Neuron (in vitro differentiated cells): ENCODE results near the gene TSHR.

Experiments used
- H2AFZ ChIP-seq: one replicate; pipeline ENCODE4 v1.6.1; 2013; ENCODE audit warnings: low read depth, mild to moderate bottlenecking, inconsistent platforms, low read length, moderate library complexity
- H3K27me3 ChIP-seq: one replicate; pipeline ENCODE4 v1.6.1; 2013; ENCODE audit warnings: low read length; ENCODE audit not compliant: insufficient read depth
- H3K36me3 ChIP-seq: one replicate; pipeline ENCODE4 v1.6.1; 2013; ENCODE audit warnings: low read length; ENCODE audit not compliant: insufficient read depth
- H3K4me1 ChIP-seq: one replicate; pipeline ENCODE4 v1.6.1; 2013; ENCODE audit warnings: low read length; ENCODE audit not compliant: insufficient read depth
- H3K4me3 ChIP-seq: 2 replicates; pipeline ENCODE4 v1.5.1; 2013; ENCODE audit warnings: mild to moderate bottlenecking, low read length, moderate library complexity
- H3K9me3 ChIP-seq: one replicate; pipeline ENCODE4 v1.6.1; 2013; ENCODE audit warnings: low read length

TSHR gene

GRCh38 chr14:80987235-80988032 lies 32.0 kb downstream of the TSHR start:
- Histone ChIP-seq H3K27me3 (peaks cover 3% of the 10 kb centered on the region), H3K4me1 (no peaks in the 10 kb centered on the region), H3K9me3 (no peaks in the 10 kb centered on the region), H3K36me3 (no peaks in the 10 kb centered on the region), H3K4me3 (no peak overlapping the region), H2AFZ (no peak overlapping the region)

DNA sequence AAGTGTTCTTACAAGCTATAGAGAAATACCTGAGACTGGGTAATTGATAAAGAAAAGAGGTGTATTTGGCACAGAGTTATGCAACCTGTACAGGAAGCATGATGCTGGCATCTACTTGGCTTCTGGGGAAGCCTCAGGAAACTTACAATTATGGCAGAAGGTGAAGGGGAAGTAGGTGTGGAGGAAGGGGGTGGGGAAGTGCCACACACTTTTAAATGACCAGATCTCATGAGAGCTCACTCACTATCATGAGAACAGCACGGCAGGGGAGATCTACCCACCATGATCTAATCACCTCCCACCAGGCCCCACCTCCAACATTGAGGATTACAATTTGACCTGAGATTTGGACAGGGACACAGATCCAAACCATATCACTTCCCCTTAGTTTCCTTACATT lies 32.8 kb downstream of the TSHR start:
- Histone ChIP-seq H3K9me3 (no peaks in the 10 kb centered on the region), H3K27me3 (peaks cover 3% of the 10 kb centered on the region), H3K36me3 (no peaks in the 10 kb centered on the region), H3K4me3 (no peak overlapping the region), H3K4me1 (no peaks in the 10 kb centered on the region), H2AFZ (no peak overlapping the region)

DNA sequence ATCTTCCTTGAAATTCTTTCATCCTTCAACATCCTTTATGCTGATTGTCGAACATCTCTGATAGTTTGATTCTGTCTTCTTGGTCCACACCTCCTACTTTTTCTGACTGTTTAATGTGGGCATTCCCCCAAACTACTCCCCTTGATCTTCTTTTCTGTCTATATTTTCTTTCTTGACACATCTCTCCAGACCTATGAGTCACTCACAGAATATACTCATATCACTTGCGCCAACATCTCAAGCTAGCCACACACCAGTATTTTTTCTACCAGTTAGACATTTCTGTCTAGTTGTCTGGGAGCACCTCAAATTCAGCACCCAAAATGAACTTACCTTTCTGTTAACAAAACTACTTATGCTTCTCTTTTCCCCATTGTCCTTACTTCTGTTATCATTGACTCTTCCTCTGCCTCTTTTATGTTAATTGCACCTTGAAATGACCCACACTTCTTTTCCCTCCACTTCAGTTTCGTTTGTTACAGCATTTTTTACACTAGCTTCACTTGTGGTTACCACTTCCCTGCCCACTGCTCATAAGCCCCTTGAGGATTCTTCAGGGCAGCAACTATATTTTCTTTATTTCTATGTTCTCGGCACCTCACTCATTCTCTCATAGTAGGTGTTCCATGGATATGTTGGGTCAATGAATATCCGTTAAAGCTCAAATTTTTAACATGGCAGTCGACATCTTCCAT lies 33.5 kb downstream of the TSHR start:
- H3K4me1 ChIP-seq: no peaks in the 10 kb centered on the region
- no peak overlapping the region for H3K4me3 ChIP-seq
- peaks cover 3% of the 10 kb centered on the region for H3K27me3 ChIP-seq
- no peaks in the 10 kb centered on the region for H3K36me3 ChIP-seq
- H2AFZ ChIP-seq: no peak overlapping the region
- H3K9me3 ChIP-seq: no peaks in the 10 kb centered on the region

GRCh38 chr14:80992580-80992979 lies 37.2 kb downstream of the TSHR start:
- Histone ChIP-seq H3K4me1 (no peaks in the 10 kb centered on the region), H3K9me3 (no peaks in the 10 kb centered on the region), H3K4me3 (no peak overlapping the region), H3K36me3 (no peaks in the 10 kb centered on the region), H3K27me3 (peaks cover 3% of the 10 kb centered on the region), H2AFZ (no peak overlapping the region)

DNA sequence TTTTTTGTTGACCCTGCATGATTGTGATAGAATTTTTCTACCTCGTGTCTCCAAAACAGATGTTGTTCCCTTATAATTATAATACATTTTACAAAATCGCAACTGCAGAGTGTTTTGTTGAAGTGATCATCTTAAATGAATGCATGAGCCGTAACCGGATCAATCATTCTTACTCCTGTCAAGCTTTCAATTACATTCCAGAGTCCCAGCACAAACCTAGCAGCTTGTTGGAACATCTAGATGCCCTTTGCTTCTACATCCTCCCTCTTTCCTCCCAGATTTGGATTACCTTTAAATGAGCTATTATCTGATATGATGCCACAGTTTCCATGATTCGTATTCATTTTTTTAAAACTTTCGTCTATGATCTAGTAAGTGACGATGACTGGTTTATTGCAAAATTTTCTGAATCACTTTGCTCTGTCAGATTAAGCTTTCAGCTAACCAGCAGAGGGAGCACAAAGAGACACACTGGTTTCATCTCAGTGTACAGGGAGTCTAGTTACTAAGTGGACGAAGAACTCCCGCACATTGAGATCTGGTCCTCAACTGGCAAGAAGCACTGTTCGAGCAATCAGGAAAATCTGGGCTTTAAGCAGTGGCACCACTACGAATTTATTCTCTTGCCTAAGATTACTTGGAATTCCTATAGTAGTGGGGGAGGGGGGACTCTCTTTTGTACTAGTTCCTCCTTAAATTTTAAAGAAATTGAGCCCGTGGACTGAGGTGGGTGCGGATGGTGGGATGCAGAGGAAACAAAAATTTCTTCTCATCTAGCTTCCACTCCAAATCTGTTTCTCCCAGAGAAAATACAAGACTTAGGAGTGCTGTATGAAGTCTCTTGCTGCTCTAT lies 40.9 kb downstream of the TSHR start:
- no peak overlapping the region for H3K4me3 ChIP-seq
- H2AFZ ChIP-seq: no peak overlapping the region
- no peaks in the 10 kb centered on the region for H3K36me3 ChIP-seq
- H3K4me1 ChIP-seq: no peaks in the 10 kb centered on the region
- H3K9me3 ChIP-seq: no peaks in the 10 kb centered on the region
- H3K27me3 ChIP-seq: no peaks in the 10 kb centered on the region

DNA sequence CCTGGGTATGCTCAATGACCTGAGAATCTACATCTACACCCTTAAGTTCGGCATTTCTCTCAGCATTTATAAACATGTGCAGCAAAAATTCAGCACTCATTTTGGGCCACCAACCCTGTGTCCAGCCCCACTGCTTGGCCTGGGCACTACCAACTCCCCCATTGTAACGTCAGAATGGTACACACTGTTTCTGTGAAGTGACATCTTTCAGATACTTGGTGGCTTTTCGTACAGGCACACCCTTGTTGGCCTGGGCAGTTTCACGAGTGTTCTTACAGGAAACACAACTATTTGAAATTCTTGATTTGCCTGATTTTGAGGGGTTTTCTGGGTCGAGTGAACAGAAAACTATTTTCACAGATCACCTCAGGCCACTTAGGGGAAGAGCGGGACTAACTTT lies 46.0 kb downstream of the TSHR start:
- Histone ChIP-seq H3K36me3 (no peaks in the 10 kb centered on the region), H3K27me3 (no peaks in the 10 kb centered on the region)

GRCh38 chr14:81004575-81004974 lies 49.2 kb downstream of the TSHR start:
- Histone ChIP-seq H3K4me3 (no peak overlapping the region), H3K27me3 (no peaks in the 10 kb centered on the region), H3K36me3 (no peaks in the 10 kb centered on the region), H2AFZ (no peak overlapping the region), H3K4me1 (no peaks in the 10 kb centered on the region), H3K9me3 (no peaks in the 10 kb centered on the region)

More for the DNA sequence above, 46.0 kb downstream of the TSHR start:
- no peak overlapping the region for H2AFZ ChIP-seq
- no peak overlapping the region for H3K4me3 ChIP-seq
- H3K4me1 ChIP-seq: no peaks in the 10 kb centered on the region
- H3K9me3 ChIP-seq: no peaks in the 10 kb centered on the region

- Histone ChIP-seq H3K4me3 (no peak overlapping the region), H3K36me3 (no peaks in the 10 kb centered on the region), H3K4me1 (no peaks in the 10 kb centered on the region), H3K9me3 (no peaks in the 10 kb centered on the region), H3K27me3 (no peaks in the 10 kb centered on the region), H2AFZ (no peak overlapping the region)
Observed at GRCh38 chr14:81005540-81006228, 50.3 kb downstream of the TSHR start.

DNA sequence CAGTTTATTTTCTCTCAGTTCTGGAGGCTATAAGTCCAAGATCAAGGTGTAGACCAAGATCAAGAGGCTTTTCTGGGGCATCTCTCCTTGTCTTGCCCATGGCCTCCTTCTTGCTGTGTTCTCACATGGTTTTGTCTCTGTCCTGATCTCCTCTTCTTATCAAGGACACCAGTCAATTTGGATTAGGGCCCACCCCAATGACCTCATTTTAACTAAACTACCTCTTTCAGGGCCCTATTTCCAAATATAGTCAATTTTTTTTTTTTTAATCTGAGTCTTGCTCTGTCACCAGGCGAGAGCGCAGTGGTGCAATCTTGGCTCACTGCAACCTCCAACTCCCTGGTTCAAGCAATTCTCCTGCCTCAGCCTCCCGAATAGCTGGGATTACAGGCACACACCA lies 50.8 kb downstream of the TSHR start:
- H3K4me3 ChIP-seq: no peak overlapping the region

DNA sequence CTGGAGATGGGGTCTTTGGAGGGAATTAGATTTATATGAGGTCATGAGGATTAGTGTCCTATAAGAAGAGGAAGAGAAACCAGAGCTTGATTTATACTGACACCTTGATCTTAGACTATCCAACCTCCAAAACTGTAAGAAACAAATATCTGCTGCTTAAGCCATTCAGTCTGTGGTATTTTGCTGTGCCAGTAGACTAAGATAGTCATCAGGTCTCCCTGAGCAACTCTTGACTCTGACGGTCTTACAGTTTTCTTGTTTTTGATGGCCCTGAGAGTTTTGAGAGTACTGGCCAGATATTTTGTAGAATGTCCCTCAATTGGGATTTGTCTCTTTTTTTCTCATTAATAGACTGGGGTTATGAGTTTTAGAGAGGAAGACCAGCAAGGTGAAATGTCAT lies 51.7 kb downstream of the TSHR start:
- Histone ChIP-seq H3K9me3 (no peaks in the 10 kb centered on the region), H3K4me1 (no peaks in the 10 kb centered on the region), H3K36me3 (no peaks in the 10 kb centered on the region), H2AFZ (no peak overlapping the region), H3K27me3 (no peaks in the 10 kb centered on the region), H3K4me3 (no peak overlapping the region)

More for the DNA sequence above, 50.8 kb downstream of the TSHR start:
- Histone ChIP-seq H3K4me1 (no peaks in the 10 kb centered on the region), H3K27me3 (no peaks in the 10 kb centered on the region), H3K36me3 (no peaks in the 10 kb centered on the region), H2AFZ (no peak overlapping the region), H3K9me3 (no peaks in the 10 kb centered on the region)

DNA sequence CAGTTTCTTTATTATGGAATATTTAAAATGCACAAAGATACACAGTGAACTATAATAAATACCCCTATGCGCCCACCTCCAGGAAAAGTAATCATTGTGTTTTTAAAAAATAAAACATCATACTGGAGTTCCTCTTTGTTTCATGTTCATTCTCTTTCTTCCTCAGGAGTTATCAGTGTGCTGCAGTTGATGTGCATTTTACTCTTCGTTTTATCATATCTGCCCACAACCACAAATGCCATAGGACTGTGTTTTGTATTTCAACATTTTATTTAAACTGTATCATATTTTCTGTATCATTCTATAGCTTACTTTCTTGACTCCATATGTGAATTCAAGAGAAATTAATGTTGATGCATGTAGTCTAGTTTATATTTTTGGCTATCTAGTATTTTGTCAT lies 53.9 kb downstream of the TSHR start:
- Histone ChIP-seq H3K27me3 (no peaks in the 10 kb centered on the region), H3K4me3 (no peak overlapping the region), H3K36me3 (no peaks in the 10 kb centered on the region), H2AFZ (no peak overlapping the region), H3K9me3 (no peaks in the 10 kb centered on the region), H3K4me1 (no peaks in the 10 kb centered on the region)

DNA sequence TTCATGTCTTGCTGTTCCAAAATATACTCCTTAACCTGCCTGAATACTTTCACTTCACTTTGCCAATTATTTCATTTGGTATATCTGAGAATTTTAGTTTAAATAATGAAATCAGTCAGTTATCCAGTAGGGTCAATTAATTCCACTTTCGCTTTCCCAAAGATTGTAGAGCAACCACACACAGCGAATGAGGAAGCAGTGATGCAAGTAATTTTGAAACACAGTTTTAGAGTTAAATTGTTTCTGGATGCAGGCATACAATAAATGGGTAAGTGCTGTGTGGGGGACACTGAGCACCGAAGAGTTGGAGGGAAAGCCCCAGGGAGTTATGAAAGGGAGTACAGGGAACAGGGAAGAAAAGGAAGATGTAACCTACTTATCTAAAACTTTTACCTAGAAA lies 62.8 kb downstream of the TSHR start:
- H2AFZ ChIP-seq: no peak overlapping the region
- H3K4me3 ChIP-seq: no peak overlapping the region
- H3K4me1 ChIP-seq: no peaks in the 10 kb centered on the region
- H3K9me3 ChIP-seq: no peaks in the 10 kb centered on the region
- H3K36me3 ChIP-seq: no peaks in the 10 kb centered on the region
- H3K27me3 ChIP-seq: no peaks in the 10 kb centered on the region
